ENCODE measurements around the gene ATG10.
A peak's percentile ranks its signal among the peaks of the same experiment; 100 is the strongest.

ATG10 gene

GRCh38 chr5:82283893-82284292 is 312.1 kb downstream of the ATG10 start:
- DNase-seq = no peak

GRCh38 chr5:82285206-82285605 is 313.4 kb downstream of the ATG10 start:
- DNase-seq = no peak

GRCh38 chr5:82287625-82288024 is 315.8 kb downstream of the ATG10 start:
- no peak for DNase-seq

GRCh38 chr5:82290005-82290404 is 318.2 kb downstream of the ATG10 start:
- DNase-seq = no peak

- no peak for DNase-seq
Observed at GRCh38 chr5:82290908-82291307, 319.1 kb downstream of the ATG10 start.

GRCh38 chr5:82291420-82291819 is 319.6 kb downstream of the ATG10 start:
- DNase-seq = no peak

- DNase-seq = no peak
Observed at GRCh38 chr5:82295144-82295543, 323.3 kb downstream of the ATG10 start.

- DNase-seq = no peak
Observed at GRCh38 chr5:82295959-82296531, 324.2 kb downstream of the ATG10 start.

GRCh38 chr5:82296929-82297328 is 325.1 kb downstream of the ATG10 start:
- DNase-seq = no peak

GRCh38 chr5:82297711-82298110 is 325.9 kb downstream of the ATG10 start:
- peak in 1 of 2 donors; percentile 29 for DNase-seq

GRCh38 chr5:82298668-82299067 is 326.8 kb downstream of the ATG10 start:
- DNase-seq = peak; percentile 21 to 40

GRCh38 chr5:82301190-82301589 is 329.4 kb downstream of the ATG10 start:
- DNase-seq = no peak
